Kidney (tissue), 14 donors: ENCODE results near the gene STK35. TPM values are rescaled to one million over a fixed set of nuclear protein-coding genes. Genes with fewer than 3 reads are reported as not detected.

Source experiments
- DNase-seq, 5 donors: peaks; one replicate each; pipeline ENCODE4 v3.0.0-alpha.2; 2013 to 2020
- FAIRE-seq: peaks from 2 replicates; lab custom pipeline; 2012; peaks lifted over from hg19 to GRCh38; lab: Jason Lieb, UNC
- H3K27ac ChIP-seq, 2 donors: one replicate each; pipeline ENCODE4 v1.7.0; 2013; ENCODE audit warnings: low read depth in 2 of 2, low read length in 2 of 2, inconsistent platforms in 1 of 2
- H3K27me3 ChIP-seq: one replicate; pipeline ENCODE4 v1.7.1; 2013; ENCODE audit warnings: low read length, inconsistent platforms; ENCODE audit not compliant: control insufficient read depth, insufficient read depth
- H3K36me3 ChIP-seq, 3 donors: one replicate each; pipeline versions ENCODE4 v1.7.0 to v1.7.1; 2013; ENCODE audit warnings: low read length in 3 of 3, control low read depth in 1 of 3, inconsistent platforms in 1 of 3; ENCODE audit not compliant: insufficient read depth in 3 of 3, control insufficient read depth in 2 of 3
- H3K4me1 ChIP-seq, 3 donors: one replicate each; pipeline versions ENCODE4 v1.7.0 to v1.7.1; 2013; ENCODE audit warnings: low read length in 3 of 3, inconsistent platforms in 1 of 3, low read depth in 1 of 3; ENCODE audit not compliant: control insufficient read depth in 2 of 3, insufficient read depth in 2 of 3
- H3K4me3 ChIP-seq, 3 donors: one replicate each; pipeline versions ENCODE4 v1.7.0 to v1.8.1; 2013; ENCODE audit warnings: low read length in 3 of 3, control low read depth in 1 of 3, inconsistent platforms in 1 of 3
- H3K9ac ChIP-seq, 3 donors: one replicate each; pipeline versions ENCODE4 v1.7.0 to v1.7.1; 2013; ENCODE audit warnings: low read length in 3 of 3, control low read depth in 1 of 3, inconsistent platforms in 1 of 3
- H3K9me3 ChIP-seq, 3 donors: one replicate each; pipeline versions ENCODE4 v1.7.0 to v1.7.1; 2013; ENCODE audit warnings: low read length in 3 of 3, control low read depth in 1 of 3, inconsistent platforms in 1 of 3; ENCODE audit not compliant: control insufficient read depth in 2 of 3, insufficient read depth in 1 of 3
- CTCF ChIP-seq: IDR thresholded peaks from 3 replicates; pipeline ENCODE4 v1.5.1; 2012; ENCODE audit warnings: mild to moderate bottlenecking, moderate library complexity, borderline replicate concordance; ENCODE audit not compliant: insufficient read depth; ENCODE audit errors: extremely low read depth
- intact Hi-C: fragments of 100-400 bp; cut with DNase I; formaldehyde crosslinking; loops from one replicate; pipeline ENCODE4 v1.11.1; 2022
- polyA plus RNA-seq: library from polyadenylated mRNA; stranded (reverse); fragments of 350-450 nt; fragmentation: Illumina TruSeq; extraction: RNeasy Lipid Tissue Mini Kit (QIAGEN cat#74804); gene quantifications from one replicate; pipeline ENCODE4 v1.2.3, GENCODE V29; 2014; ENCODE audit warnings: low read depth, low replicate concordance; ENCODE audit not compliant: insufficient read depth
- total RNA-seq: library from RNA; stranded (reverse); fragmentation: NEBNext Ultra II Directional; extraction: Animal tissue kit (Norgen Biotek cat#: 25700); gene quantifications from one replicate; pipeline ENCODE4 v1.2.1, GENCODE V29; 2021
- donor health status: control.
- donor health status: control.
- donor health status: control.
- donor health status: control.
- donor health status: control.
- donor health status: DM: yes; HTN: yes; CAD: no.
- donor health status: Normal renal cell carcinoma (clear cell type).

The STK35 gene
- total and polyA plus RNA-seq, 2 donors from 2014 or later, result 3.7 to 16.5 TPM

- DNase-seq, result peak in 1 of 5 donors; percentile 10
- no peaks in the 10 kb centered on the region for H3K27me3 ChIP-seq
- H3K27ac ChIP-seq, result no peak overlapping the region
- no peaks in the 10 kb centered on the region for H3K9me3 ChIP-seq
- H3K36me3 ChIP-seq, result peaks cover 0 to 15% (median 12%) of the 10 kb centered on the region in 3 donors
- H3K4me3 ChIP-seq, result no peak overlapping the region
- peaks cover 0 to 12% (median 0%) of the 10 kb centered on the region in 3 donors for H3K4me1 ChIP-seq
- H3K9ac ChIP-seq, result no peak overlapping the region
- no peak for TF ChIP-seq CTCF
- intact Hi-C loops, result no loop called here
- FAIRE-seq, result no peak
These were observed 47.9 kb downstream of the STK35 start for GRCh38 chr20:2149507-2149906.

GRCh38 chr20:2150660-2151059, 49.0 kb downstream of the STK35 start:
- Histone ChIP-seq H3K4me3 (no peak overlapping the region), H3K36me3 (peaks cover 0 to 8% (median under 1%) of the 10 kb centered on the region in 3 donors), H3K27ac (no peak overlapping the region), H3K4me1 (peaks cover 0 to 12% (median 0%) of the 10 kb centered on the region in 3 donors), H3K27me3 (no peaks in the 10 kb centered on the region), H3K9ac (no peak overlapping the region), H3K9me3 (no peaks in the 10 kb centered on the region)
- intact Hi-C loops, result no loop called here
- TF ChIP-seq CTCF, result no peak
- no peak for FAIRE-seq
- DNase-seq, result peak in 1 of 5 donors; percentile 18

DNA sequence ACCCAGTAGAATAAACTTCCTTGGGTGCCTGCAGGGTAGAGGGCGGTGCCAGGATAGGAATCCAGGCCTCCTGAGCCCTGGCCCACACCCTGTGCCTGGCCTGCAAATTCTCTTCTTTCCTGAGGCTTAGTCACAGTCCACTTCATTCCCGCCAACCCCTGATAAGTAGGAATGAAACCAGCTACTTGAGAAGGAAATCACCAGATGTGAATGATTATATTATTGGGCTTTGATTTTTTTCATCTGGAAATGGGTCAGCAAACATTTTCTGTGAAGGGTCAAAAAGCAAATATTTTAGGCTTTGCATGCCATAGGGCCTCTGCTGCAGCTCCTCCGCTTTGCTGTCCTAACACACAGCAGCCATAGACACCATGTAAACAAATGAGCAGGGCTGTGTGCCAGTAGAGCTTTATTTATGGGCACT, 50.2 kb downstream of the STK35 start:
- H3K9me3 ChIP-seq, result no peaks in the 10 kb centered on the region
- intact Hi-C loops, result no loop called here
- DNase-seq (peak in 4 of 5 donors; percentile 19 to 77 (median 37)), FAIRE-seq (no peak)
- no peak for TF ChIP-seq CTCF
- H3K27me3 ChIP-seq, result no peaks in the 10 kb centered on the region
- H3K4me1 ChIP-seq, result peaks cover 0 to 12% (median 0%) of the 10 kb centered on the region in 3 donors
- H3K27ac ChIP-seq, result no peak overlapping the region
- H3K9ac ChIP-seq, result no peak overlapping the region
- no peak overlapping the region for H3K4me3 ChIP-seq
- H3K36me3 ChIP-seq, result no peaks in the 10 kb centered on the region

DNA sequence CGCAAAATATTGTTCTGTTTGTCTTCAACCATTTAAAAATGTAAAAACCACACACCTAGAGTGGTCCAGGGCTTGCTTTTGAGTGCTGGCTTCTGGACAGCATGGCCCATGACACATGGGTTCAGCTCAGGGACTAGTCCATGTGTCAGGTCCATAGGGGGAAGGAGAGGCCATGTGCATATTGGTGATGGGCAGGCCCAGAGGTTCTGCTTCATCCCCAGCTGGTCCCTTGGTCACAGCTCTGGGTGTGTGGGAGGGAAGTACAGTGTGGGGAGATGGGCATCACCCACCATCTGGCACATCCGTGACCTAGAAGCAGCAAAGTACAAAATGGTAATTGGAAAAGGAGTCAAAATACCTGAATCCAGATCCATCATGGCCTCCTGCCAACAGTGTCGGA, 50.7 kb downstream of the STK35 start:
- Histone ChIP-seq H3K9me3 (no peaks in the 10 kb centered on the region), H3K4me3 (no peak overlapping the region), H3K27me3 (no peaks in the 10 kb centered on the region), H3K27ac (no peak overlapping the region), H3K4me1 (peaks cover 0 to 12% (median 0%) of the 10 kb centered on the region in 3 donors), H3K9ac (no peak overlapping the region), H3K36me3 (no peaks in the 10 kb centered on the region)
- no peak for FAIRE-seq
- DNase-seq, result peak in 1 of 5 donors; percentile 10
- no peak for TF ChIP-seq CTCF
- intact Hi-C loops, result no loop called here
